Lower leg skin (tissue), 4 donors: Measurements from ENCODE around the gene EPHA6. TPM values are rescaled to one million over a fixed set of nuclear protein-coding genes. Genes with fewer than 3 reads are reported as not detected.

Experiments
- DNase-seq, 2 donors: peaks; one replicate each; pipeline ENCODE4 v3.0.0-alpha.2; 2019; ENCODE audit warnings: low spot score in 2 of 2
- H3K4me3 ChIP-seq: fragments of 200-600 bp; sonication (generic); 2 replicates; pipeline ENCODE4 v1.5.1; 2017; ENCODE audit warnings: mild to moderate bottlenecking, low read depth; ENCODE audit not compliant: poor library complexity, severe bottlenecking
- CTCF ChIP-seq, 3 donors: fragments of 450-650 bp; IDR thresholded peaks; one replicate each; pipeline ENCODE4 v1.5.1; 2016; ENCODE audit warnings: antibody characterized with exemption in 3 of 3, mild to moderate bottlenecking in 3 of 3, moderate library complexity in 2 of 3
- POLR2A ChIP-seq, 2 donors: fragments of 450-650 bp; IDR thresholded peaks; one replicate each; pipeline ENCODE4 v1.6.1; 2016 to 2017; ENCODE audit warnings: antibody characterized with exemption in 2 of 2, mild to moderate bottlenecking in 1 of 2, moderate library complexity in 1 of 2
- WGBS, 2 donors: methylation state at CpG; one replicate each; pipeline ENCODE4 v1.1.5; 2018; 5-methylcytosine and 5-hydroxymethylcytosine counted together
- intact Hi-C: fragments of 100-400 bp; cut with DNase I; formaldehyde crosslinking; loops from one replicate; pipeline ENCODE4 v1.15.0; 2023; ENCODE audit warnings: low total_unique reads
- total RNA-seq, 4 donors: library from RNA; depleted of rRNA; stranded (reverse); fragments of >200 nt; gene quantifications; one replicate each; pipeline ENCODE4 v1.1.0, GENCODE V29; 2016

The EPHA6 gene
- total RNA-seq, 4 donors from 2014 or later: 0.23 TPM; not detected in 3

DNA sequence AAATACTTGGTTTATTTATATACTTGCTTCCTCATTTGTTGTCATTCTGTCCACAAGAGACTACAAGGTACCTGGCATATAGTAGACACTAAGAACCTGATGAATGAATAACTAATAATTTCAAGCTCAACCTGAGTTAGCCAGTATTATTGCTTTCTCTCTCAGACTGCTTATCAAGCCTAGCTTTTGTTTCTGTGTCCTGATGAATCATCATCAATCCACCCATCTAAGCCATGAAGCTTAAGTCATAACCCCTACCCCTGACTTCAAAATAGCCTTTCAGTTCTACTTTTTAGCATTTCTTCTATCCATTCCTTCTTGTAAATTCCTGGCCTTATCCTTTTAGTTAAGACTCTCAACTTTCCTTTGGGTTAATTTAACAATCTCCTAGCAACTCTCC, 420.8 kb downstream of the EPHA6 start:
- TF ChIP-seq CTCF (IDR thresholded peaks at IDR 0.05) (no peak), POLR2A (IDR thresholded peaks at IDR 0.05) (no peak)
- no peak overlapping the region for H3K4me3 ChIP-seq
- no peak for DNase-seq
- intact Hi-C loops: no loop called here

DNA sequence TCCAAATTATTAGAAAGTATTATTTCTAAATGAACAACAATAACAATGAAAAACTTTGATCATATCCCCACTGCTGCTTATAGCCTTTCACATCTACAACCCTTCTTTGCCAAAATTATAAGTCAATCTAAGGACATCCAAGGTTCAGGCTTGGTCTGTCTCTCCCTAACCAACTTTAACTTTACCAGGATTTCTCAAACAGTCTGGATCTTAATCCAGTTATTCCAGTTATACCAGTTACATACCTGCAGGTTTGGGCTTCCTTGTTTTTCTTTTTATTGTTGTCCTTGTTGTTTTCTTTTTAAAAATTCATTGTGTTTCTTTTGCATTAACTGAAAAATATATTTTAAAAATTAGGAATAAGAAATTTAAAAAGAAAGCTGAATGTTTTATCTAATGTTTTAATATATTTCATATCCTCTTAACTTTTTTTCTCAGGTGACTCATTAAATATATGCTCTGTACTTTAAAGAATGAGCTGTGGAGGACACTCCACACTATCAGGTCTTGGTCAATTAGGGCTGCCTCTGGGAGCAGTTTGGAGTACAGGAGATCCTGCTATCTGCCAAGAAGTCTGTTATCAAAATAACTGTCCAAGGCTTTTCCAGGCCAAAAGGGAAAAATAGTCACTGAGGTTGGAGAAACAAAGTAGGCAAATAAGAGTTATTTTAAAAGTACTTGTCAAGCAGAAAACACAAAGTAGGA, 421.4 kb downstream of the EPHA6 start:
- H3K4me3 ChIP-seq: no peak overlapping the region
- TF ChIP-seq CTCF (IDR thresholded peaks at IDR 0.05) (no peak), POLR2A (IDR thresholded peaks at IDR 0.05) (no peak)
- DNase-seq: no peak
- intact Hi-C loops: no loop called here

DNA sequence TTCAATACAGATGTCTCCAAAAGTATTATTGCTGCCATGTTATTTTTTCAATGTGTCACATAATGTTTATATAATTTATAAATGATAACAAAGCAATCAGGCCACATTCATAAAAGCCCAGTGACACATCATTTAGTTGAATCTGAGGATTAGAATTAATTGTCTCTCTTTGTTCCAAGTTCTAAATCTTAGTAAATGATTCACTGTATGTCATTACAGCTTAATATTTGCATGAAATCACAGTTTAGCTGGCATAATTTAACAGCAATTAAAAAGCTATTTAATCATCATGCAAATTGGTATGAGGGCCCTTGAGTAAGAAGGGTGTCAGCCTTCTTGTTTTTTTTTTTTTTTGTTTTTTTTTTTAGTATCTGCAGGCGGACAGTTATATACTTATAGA, 427.0 kb downstream of the EPHA6 start:
- intact Hi-C loops: no loop called here
- DNase-seq: no peak
- H3K4me3 ChIP-seq: no peak overlapping the region
- 72 to 80% methylated on average over 1 of the region's 1 CpG for WGBS, 2 donors
- no peak for TF ChIP-seq POLR2A (IDR thresholded peaks at IDR 0.05)
- no peak for TF ChIP-seq CTCF (IDR thresholded peaks at IDR 0.05)

GRCh38 chr3:97245201-97245910, 431.0 kb downstream of the EPHA6 start:
- no peak for DNase-seq
- intact Hi-C loops: no loop called here
- WGBS, 2 donors: 69 to 79% methylated on average over 2 of the region's 2 CpGs
- TF ChIP-seq POLR2A (IDR thresholded peaks at IDR 0.05) (no peak), CTCF (IDR thresholded peaks at IDR 0.05) (no peak)
- no peak overlapping the region for H3K4me3 ChIP-seq

DNA sequence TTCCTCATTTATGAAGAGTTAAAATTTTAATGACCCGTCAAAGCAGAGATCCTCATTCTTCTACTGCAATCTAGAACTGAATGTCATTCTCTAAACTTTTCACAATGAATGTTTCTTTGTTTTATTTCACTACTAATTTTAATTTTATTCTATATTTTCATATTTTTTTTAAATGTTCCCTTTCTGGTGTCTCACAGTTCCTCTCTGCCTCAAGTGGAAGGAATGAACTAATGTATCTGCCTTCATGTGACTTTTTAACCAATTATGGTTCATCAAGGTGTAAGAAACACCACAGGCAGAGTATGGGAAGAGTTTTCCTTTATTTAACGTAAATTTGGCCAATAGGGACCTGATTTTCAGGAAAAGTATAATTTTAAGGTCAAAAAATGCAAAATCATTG, 441.7 kb downstream of the EPHA6 start:
- DNase-seq: no peak
- WGBS, 2 donors: 80% methylated on average over 2 of the region's 2 CpGs
- H3K4me3 ChIP-seq: no peak overlapping the region
- TF ChIP-seq CTCF (IDR thresholded peaks at IDR 0.05) (no peak), POLR2A (IDR thresholded peaks at IDR 0.05) (no peak)
- intact Hi-C loops: no loop called here
